Mesodermal cell (in vitro differentiated cells): Measurements from ENCODE around the gene NEK5.

Source experiments
- H3K27ac ChIP-seq: 2 replicates; pipeline ENCODE4 v1.7.0; 2013; ENCODE audit warnings: mild to moderate bottlenecking, low read depth, low read length, moderate library complexity; ENCODE audit not compliant: severe bottlenecking
- H3K36me3 ChIP-seq: 2 replicates; pipeline ENCODE4 v1.7.1; 2013; ENCODE audit warnings: mild to moderate bottlenecking, low read length, moderate library complexity; ENCODE audit not compliant: control insufficient read depth, insufficient read depth
- H3K4me1 ChIP-seq: one replicate; pipeline ENCODE4 v1.7.1; 2013; ENCODE audit warnings: mild to moderate bottlenecking, low read length; ENCODE audit not compliant: insufficient read depth, control insufficient read depth, poor library complexity, severe bottlenecking
- H3K4me3 ChIP-seq: 2 replicates; pipeline ENCODE4 v1.7.0; 2013; ENCODE audit warnings: low read length, control low read depth, mild to moderate bottlenecking; ENCODE audit not compliant: insufficient read depth, poor library complexity, severe bottlenecking; ENCODE audit errors: extremely low read depth
- H3K9me3 ChIP-seq: 2 replicates; pipeline ENCODE4 v1.7.1; 2013; ENCODE audit warnings: mild to moderate bottlenecking, low read length, moderate library complexity; ENCODE audit not compliant: control insufficient read depth
- WGBS, 2 experiments: methylation state at CpG; one replicate each; pipeline ENCODE4 v1.1.5; 2013; ENCODE audit warnings: missing lambda C conversion rate in 2 of 2; ENCODE audit not compliant: insufficient coverage in 2 of 2; 5-methylcytosine and 5-hydroxymethylcytosine counted together

Gene NEK5

GRCh38 chr13:51999921-52000320 is 129.0 kb downstream of the NEK5 start:
- H3K36me3 ChIP-seq, result no peaks in the 10 kb centered on the region
- 100% methylated on average over 1 of the region's 1 CpG for WGBS, 2 experiments
- H3K9me3 ChIP-seq, result no peaks in the 10 kb centered on the region
- peaks cover 15% of the 10 kb centered on the region for H3K4me1 ChIP-seq
- no peak overlapping the region for H3K4me3 ChIP-seq
- no peak overlapping the region for H3K27ac ChIP-seq

- Histone ChIP-seq H3K4me1 (peaks cover 15% of the 10 kb centered on the region), H3K4me3 (no peak overlapping the region), H3K9me3 (no peaks in the 10 kb centered on the region), H3K27ac (no peak overlapping the region), H3K36me3 (no peaks in the 10 kb centered on the region)
- WGBS, 2 experiments, result 86% methylated on average over 9 to 13 of the region's 13 CpGs
Measured at GRCh38 chr13:51999510-51999911, 129.4 kb downstream of the NEK5 start.

GRCh38 chr13:51998723-51999509 is 130.0 kb downstream of the NEK5 start:
- Histone ChIP-seq H3K4me3 (no peak overlapping the region), H3K36me3 (no peaks in the 10 kb centered on the region), H3K4me1 (peaks cover 15% of the 10 kb centered on the region), H3K9me3 (no peaks in the 10 kb centered on the region), H3K27ac (no peak overlapping the region)
- WGBS, 2 experiments, result 55 to 56% methylated on average over 3 to 4 of the region's 6 CpGs

DNA sequence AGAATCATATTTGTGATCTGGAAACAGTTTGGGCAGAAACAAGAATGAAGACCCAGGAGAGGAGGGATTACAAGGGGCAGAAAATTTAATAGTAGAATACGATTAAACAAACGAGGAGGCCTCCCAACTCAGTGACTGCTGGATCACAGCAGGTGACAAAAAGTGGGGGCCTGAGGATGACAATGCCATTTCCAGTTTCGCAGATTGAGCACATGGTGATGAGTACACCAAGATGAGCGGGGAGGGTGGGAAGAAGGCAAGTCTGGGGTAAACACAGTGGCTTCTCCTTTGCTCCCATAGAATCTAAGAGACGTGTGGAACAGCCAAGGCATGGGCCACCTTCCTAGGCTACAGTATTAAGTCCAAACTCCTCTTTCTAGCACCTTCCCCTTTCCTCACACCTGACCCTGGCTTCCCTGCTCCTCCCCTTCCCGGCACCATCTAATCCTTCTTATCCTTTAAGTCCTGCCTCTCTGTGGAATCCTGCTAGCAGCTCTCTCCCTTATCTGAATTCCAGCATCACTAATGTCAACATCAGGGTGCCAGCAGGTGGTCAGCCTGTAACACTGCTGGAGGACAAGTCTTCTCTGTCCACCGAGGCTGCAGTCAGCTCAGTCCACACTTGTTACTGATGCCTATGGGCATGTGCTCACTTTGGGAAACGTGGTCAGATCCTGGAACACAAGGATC is 131.1 kb downstream of the NEK5 start:
- WGBS, 2 experiments, result 60 to 61% methylated on average over 3 to 7 of the region's 8 CpGs
- no peak overlapping the region for H3K27ac ChIP-seq
- no peak overlapping the region for H3K4me3 ChIP-seq
- no peaks in the 10 kb centered on the region for H3K36me3 ChIP-seq
- peaks cover 15% of the 10 kb centered on the region for H3K4me1 ChIP-seq
- no peaks in the 10 kb centered on the region for H3K9me3 ChIP-seq

GRCh38 chr13:51997186-51997585 is 131.7 kb downstream of the NEK5 start:
- Histone ChIP-seq H3K4me1 (peaks cover 15% of the 10 kb centered on the region), H3K9me3 (no peaks in the 10 kb centered on the region), H3K4me3 (no peak overlapping the region), H3K36me3 (no peaks in the 10 kb centered on the region), H3K27ac (no peak overlapping the region)
- WGBS, 2 experiments, result 100% methylated on average over 1 of the region's 2 CpGs; no CpG with 5 or more reads in 1 of the 2 experiments

- peaks cover 15% of the 10 kb centered on the region for H3K4me1 ChIP-seq
- no peaks in the 10 kb centered on the region for H3K36me3 ChIP-seq
- no peak overlapping the region for H3K4me3 ChIP-seq
- H3K9me3 ChIP-seq, result no peaks in the 10 kb centered on the region
- no peak overlapping the region for H3K27ac ChIP-seq
- 84 to 95% methylated on average over 3 to 4 of the region's 4 CpGs for WGBS, 2 experiments
Measured at GRCh38 chr13:51996641-51997040, 132.2 kb downstream of the NEK5 start.

DNA sequence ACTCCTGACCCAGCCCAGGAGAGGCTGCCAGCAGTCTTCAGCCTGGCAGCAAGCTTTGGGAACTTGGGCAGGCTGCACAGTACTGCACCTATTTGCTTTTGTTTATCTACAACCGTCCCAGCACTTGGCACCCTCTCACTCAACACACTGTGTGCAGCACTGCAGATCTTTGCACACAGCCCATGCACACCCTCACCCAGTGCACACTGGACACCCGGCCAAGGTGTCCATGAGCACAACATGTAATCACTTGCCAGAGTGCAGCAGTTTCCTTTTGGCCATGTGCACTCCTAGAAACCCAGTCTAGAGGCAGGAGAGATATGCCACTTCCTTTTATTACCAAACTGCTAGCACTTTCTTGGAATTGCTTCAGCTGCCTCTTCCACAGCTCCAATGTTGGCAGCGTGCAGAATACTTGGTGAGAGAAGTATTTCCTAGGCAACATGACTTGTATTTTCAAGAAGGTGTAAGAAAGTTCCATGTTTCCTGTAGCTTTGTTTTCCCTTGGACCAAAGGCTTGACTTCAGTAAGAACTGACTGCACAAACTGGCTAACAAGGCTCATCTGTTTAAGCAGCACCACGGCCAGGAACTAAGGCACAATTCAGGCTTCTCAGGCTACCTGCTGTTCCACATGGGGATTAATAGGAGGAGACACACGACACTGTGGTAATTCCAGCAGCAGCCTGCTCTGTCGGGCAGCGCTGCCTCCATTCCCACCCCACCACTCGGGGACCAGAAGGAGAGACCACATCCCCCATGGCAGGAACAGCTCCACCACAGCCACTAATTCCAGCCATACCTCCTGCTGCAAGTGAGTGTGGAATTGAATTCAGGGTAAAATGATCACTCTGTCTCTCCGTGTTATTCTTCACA is 133.0 kb downstream of the NEK5 start:
- 77 to 78% methylated on average over 5 to 8 of the region's 9 CpGs for WGBS, 2 experiments

DNA sequence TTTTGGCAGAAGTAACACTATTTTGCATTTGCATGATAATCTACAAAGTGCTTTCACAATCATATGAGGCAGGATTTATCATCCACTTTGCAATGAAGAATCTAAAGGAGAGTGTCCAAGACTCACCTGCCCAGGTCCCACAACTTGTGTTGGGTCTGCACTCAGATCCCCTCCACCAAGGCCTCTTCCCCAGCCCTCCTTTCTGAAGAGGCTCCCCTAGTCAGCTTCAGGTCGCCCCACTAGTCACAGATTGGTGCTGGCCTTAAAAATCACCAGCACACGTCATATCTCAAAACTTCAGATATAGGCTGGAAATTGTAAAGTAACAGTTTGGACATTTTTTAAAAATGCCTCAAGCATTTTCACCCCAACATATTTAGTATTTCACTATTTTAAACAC is 135.2 kb downstream of the NEK5 start:
- Histone ChIP-seq H3K36me3 (no peaks in the 10 kb centered on the region), H3K4me3 (no peak overlapping the region), H3K27ac (no peak overlapping the region), H3K4me1 (peaks cover 7% of the 10 kb centered on the region), H3K9me3 (no peaks in the 10 kb centered on the region)
- no CpG with 5 or more reads among the region's 2 CpGs for WGBS, 2 experiments

More for the DNA sequence above, 133.0 kb downstream of the NEK5 start:
- Histone ChIP-seq H3K9me3 (no peaks in the 10 kb centered on the region), H3K36me3 (no peaks in the 10 kb centered on the region), H3K4me1 (peaks cover 15% of the 10 kb centered on the region), H3K27ac (no peak overlapping the region), H3K4me3 (no peak overlapping the region)

GRCh38 chr13:51988988-51989618 is 139.8 kb downstream of the NEK5 start:
- no peaks in the 10 kb centered on the region for H3K36me3 ChIP-seq
- no peaks in the 10 kb centered on the region for H3K9me3 ChIP-seq
- no peak overlapping the region for H3K27ac ChIP-seq
- no peak overlapping the region for H3K4me3 ChIP-seq
- no CpG with 5 or more reads among the region's 3 CpGs for WGBS, 2 experiments
- H3K4me1 ChIP-seq, result no peaks in the 10 kb centered on the region
